Esophagus squamous epithelium (tissue), 5 donors: ENCODE data around the gene RASA3. TPM values are rescaled to one million over a fixed set of nuclear protein-coding genes. Genes with fewer than 3 reads are reported as not detected.

ENCODE experiments used
- DNase-seq: peaks from one replicate; lab custom pipeline; 2025; lab: John Stamatoyannopoulos, UW
- H3K27ac ChIP-seq, 4 donors: fragments of 200-600 bp; sonication (generic); one replicate each; pipeline ENCODE4 v1.5.1; 2016 to 2019; ENCODE audit warnings: mild to moderate bottlenecking in 1 of 4
- H3K27me3 ChIP-seq, 4 donors: fragments of 200-600 bp; sonication (generic); 1 replicate in 3 of 4; 2 replicates in 1 of 4; pipeline versions ENCODE4 v1.5.1 to v1.6.0; 2017 to 2021; ENCODE audit warnings: antibody characterized with exemption in 1 of 4
- H3K36me3 ChIP-seq, 3 donors: fragments of 200-600 bp; sonication (generic); one replicate each; pipeline ENCODE4 v1.5.1; 2016 to 2019
- H3K4me1 ChIP-seq, 3 donors: fragments of 200-600 bp; sonication (generic); one replicate each; pipeline ENCODE4 v1.5.1; 2017 to 2019
- H3K4me3 ChIP-seq, 4 donors: fragments of 200-600 bp; sonication (generic); 1 replicate in 3 of 4; 2 replicates in 1 of 4; pipeline ENCODE4 v1.5.1; 2016 to 2019; ENCODE audit warnings: mild to moderate bottlenecking in 2 of 4, moderate library complexity in 1 of 4
- H3K9me3 ChIP-seq, 3 donors: fragments of 200-600 bp; sonication (generic); one replicate each; pipeline ENCODE4 v1.5.1; 2016 to 2019
- POLR2A ChIP-seq, 4 donors: fragments of 450-650 bp; IDR thresholded peaks; one replicate each; pipeline ENCODE4 v1.6.1; 2017; ENCODE audit warnings: antibody characterized with exemption in 4 of 4, mild to moderate bottlenecking in 4 of 4, moderate library complexity in 3 of 4
- WGBS, 2 donors: methylation state at CpG; one replicate each; pipeline ENCODE4 v1.1.5; 2018; 5-methylcytosine and 5-hydroxymethylcytosine counted together
- intact Hi-C: fragments of 100-400 bp; cut with DNase I; formaldehyde crosslinking; loops from one replicate; pipeline ENCODE4 v1.15.0; 2022
- total RNA-seq, 4 donors: library from RNA; depleted of rRNA; stranded (reverse); fragments of >200 nt; gene quantifications; one replicate each; pipeline ENCODE4 v1.1.0, GENCODE V29; 2016
- TF ChIP-seq, protein P1 (sequence below), 6 experiments: fragments of 450-650 bp in 4 of 6; fragments of 200-600 bp in 2 of 6; sonication (generic) in 2 of 6; IDR thresholded peaks; one replicate each; pipeline ENCODE4 v1.5.1; 2016 to 2019; ENCODE audit warnings: antibody characterized with exemption in 6 of 6, mild to moderate bottlenecking in 4 of 6, moderate library complexity in 4 of 6
- donor health status: DM: yes; HTN: yes; CAD: no.

RASA3 gene
- total RNA-seq, 4 donors from 2014 or later, result 1.4 to 8.8 (median 3.1) TPM

DNA sequence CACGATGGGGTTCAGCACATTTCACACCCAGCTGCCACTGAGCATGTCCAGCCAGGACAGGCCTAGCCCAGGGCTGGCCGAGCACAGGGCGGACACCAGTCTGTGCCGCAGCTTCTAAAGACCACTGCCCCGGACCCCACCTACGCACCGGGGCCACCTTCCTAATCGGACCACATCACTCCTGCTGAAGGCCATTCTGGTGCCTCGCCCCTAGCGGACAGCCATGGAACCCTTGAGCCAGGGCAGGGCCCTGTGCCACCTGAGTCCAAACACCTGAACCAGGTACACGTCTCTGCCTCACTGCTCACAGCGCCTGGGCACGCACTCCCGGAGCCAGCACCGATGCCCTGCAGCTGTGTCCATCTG is 150.1 kb downstream of the RASA3 start:
- intact Hi-C loops, result no loop called here
- H3K27ac ChIP-seq, result no peak overlapping the region

DNA sequence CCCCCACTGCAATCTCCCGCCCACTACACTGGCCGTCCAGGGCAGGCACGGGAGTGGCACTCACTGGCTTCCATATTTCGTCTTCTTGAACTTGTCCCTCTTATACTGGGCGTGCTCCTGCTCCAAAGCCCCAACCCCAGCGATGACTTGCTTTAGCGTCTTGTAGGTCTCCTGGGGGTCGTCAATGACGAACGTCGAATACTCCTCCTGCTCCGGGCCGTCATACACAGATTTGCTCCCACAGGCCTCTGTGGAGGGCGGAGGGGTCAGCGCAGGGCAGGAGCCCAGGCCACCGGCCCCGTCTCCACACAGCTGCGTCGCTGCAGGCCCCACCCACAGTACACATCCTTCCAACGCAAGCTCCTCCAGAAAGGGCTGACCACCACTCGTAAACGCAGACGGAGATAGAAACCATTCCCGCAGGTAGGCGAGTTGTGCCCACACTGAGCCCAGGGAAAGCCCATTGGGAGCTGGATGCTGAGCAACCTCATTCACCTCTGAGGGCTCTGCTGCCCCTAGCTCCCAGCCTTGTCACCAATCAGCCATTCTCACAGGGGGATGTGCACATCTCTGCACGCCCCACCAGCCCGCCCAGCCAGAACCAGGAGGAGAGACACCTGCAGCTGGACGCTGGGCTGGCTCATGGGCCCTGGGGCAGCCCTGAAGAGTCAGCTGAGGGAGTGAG is 150.7 kb downstream of the RASA3 start:
- peaks cover 0 to 20% (median 9%) of the 10 kb centered on the region in 3 donors for H3K4me1 ChIP-seq
- no peaks in the 10 kb centered on the region for H3K9me3 ChIP-seq
- no peaks in the 10 kb centered on the region for H3K27me3 ChIP-seq
- WGBS, 2 donors, result 68 to 84% methylated on average over 12 to 14 of the region's 28 CpGs
- intact Hi-C loops, result no loop called here
- peaks cover 0 to 58% (median 0%) of the 10 kb centered on the region in 3 donors for H3K36me3 ChIP-seq
- no peak for DNase-seq
- TF ChIP-seq POLR2A (IDR thresholded peaks at IDR 0.05), result no peak
- TF ChIP-seq, protein P1, sequence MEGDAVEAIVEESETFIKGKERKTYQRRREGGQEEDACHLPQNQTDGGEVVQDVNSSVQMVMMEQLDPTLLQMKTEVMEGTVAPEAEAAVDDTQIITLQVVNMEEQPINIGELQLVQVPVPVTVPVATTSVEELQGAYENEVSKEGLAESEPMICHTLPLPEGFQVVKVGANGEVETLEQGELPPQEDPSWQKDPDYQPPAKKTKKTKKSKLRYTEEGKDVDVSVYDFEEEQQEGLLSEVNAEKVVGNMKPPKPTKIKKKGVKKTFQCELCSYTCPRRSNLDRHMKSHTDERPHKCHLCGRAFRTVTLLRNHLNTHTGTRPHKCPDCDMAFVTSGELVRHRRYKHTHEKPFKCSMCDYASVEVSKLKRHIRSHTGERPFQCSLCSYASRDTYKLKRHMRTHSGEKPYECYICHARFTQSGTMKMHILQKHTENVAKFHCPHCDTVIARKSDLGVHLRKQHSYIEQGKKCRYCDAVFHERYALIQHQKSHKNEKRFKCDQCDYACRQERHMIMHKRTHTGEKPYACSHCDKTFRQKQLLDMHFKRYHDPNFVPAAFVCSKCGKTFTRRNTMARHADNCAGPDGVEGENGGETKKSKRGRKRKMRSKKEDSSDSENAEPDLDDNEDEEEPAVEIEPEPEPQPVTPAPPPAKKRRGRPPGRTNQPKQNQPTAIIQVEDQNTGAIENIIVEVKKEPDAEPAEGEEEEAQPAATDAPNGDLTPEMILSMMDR (IDR thresholded peaks at IDR 0.05), result no peak
- no peak overlapping the region for H3K4me3 ChIP-seq
- H3K27ac ChIP-seq, result no peak overlapping the region

More for the DNA sequence above, 150.1 kb downstream of the RASA3 start:
- no peak for DNase-seq
- Histone ChIP-seq H3K36me3 (peaks cover 0 to 55% (median 0%) of the 10 kb centered on the region in 3 donors), H3K4me3 (no peak overlapping the region), H3K9me3 (no peaks in the 10 kb centered on the region), H3K4me1 (peaks cover 0 to 15% (median 9%) of the 10 kb centered on the region in 3 donors), H3K27me3 (no peaks in the 10 kb centered on the region)
- no peak for TF ChIP-seq POLR2A (IDR thresholded peaks at IDR 0.05)
- TF ChIP-seq, protein P1 (IDR thresholded peaks at IDR 0.05), result no peak
- WGBS, 2 donors, result 94 to 96% methylated on average over 6 to 10 of the region's 15 CpGs

DNA sequence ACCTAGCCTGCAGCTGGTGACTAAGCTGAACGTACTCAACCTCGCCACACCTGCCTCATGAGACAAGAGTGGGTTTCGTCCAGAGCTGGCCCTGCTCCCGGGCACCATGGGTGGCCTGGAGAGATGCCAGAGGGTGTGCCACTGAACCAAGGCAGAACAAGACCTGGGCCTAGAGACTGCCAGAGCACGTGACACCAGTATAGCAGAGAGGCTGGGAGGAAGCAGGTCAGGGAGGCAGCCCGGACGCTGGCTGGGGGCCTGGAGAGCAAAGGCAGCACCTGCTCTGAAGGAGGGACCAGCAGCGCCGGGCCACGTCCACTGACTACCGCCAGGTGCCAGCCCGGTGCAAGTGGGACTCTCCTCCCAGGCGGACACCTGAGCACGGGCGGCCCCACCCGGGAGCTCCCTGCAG is 151.2 kb downstream of the RASA3 start:
- H3K27me3 ChIP-seq, result no peaks in the 10 kb centered on the region
- no peak overlapping the region for H3K4me3 ChIP-seq
- intact Hi-C loops, result no loop called here
- no peak for DNase-seq
- TF ChIP-seq POLR2A (IDR thresholded peaks at IDR 0.05), result no peak
- TF ChIP-seq, protein P1 (IDR thresholded peaks at IDR 0.05), result peak in 1 of 6 experiments; percentile 6
- 21 to 57% methylated on average over 12 of the region's 16 CpGs for WGBS, 2 donors
- H3K27ac ChIP-seq, result no peak overlapping the region
- H3K9me3 ChIP-seq, result no peaks in the 10 kb centered on the region
- peaks cover 0 to 21% (median 9%) of the 10 kb centered on the region in 3 donors for H3K4me1 ChIP-seq
- H3K36me3 ChIP-seq, result peaks cover 0 to 58% (median 0%) of the 10 kb centered on the region in 3 donors

DNA sequence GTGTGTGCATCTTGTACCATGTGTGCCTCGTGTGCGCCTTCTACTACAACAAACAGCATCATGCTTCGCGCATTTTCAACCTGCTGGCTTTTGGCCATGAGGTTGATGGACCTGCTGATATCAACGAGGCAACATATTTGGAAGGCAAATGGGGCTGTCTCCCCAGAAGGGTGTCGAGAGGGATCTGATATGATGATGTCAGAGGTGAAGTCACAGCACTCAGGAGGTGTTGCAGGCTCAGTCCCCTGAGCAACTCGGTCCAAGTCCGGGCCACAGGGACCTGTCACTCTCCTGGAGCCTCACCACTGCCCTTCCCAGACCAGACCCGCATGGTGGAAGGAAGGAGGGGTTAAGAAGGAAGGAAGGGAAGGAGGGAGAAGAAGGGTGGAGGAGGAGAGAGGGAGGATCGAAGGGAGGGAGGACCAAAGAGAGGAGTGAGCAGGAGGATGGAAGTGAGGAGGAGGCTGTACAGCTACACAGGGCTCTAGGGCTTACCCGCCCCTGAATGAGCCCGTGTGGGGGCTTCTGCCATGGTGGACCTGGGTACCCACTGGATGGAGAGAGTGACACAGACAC is 151.8 kb downstream of the RASA3 start:
- peaks cover 0 to 21% (median 9%) of the 10 kb centered on the region in 3 donors for H3K4me1 ChIP-seq
- no peak for DNase-seq
- TF ChIP-seq POLR2A (IDR thresholded peaks at IDR 0.05), result no peak
- TF ChIP-seq, protein P1 (IDR thresholded peaks at IDR 0.05), result no peak
- H3K27me3 ChIP-seq, result no peaks in the 10 kb centered on the region
- H3K9me3 ChIP-seq, result no peaks in the 10 kb centered on the region
- H3K4me3 ChIP-seq, result no peak overlapping the region
- H3K36me3 ChIP-seq, result peaks cover 0 to 60% (median 0%) of the 10 kb centered on the region in 3 donors
- intact Hi-C loops, result no loop called here
- 69 to 77% methylated on average over 7 to 12 of the region's 12 CpGs for WGBS, 2 donors
- H3K27ac ChIP-seq, result no peak overlapping the region

DNA sequence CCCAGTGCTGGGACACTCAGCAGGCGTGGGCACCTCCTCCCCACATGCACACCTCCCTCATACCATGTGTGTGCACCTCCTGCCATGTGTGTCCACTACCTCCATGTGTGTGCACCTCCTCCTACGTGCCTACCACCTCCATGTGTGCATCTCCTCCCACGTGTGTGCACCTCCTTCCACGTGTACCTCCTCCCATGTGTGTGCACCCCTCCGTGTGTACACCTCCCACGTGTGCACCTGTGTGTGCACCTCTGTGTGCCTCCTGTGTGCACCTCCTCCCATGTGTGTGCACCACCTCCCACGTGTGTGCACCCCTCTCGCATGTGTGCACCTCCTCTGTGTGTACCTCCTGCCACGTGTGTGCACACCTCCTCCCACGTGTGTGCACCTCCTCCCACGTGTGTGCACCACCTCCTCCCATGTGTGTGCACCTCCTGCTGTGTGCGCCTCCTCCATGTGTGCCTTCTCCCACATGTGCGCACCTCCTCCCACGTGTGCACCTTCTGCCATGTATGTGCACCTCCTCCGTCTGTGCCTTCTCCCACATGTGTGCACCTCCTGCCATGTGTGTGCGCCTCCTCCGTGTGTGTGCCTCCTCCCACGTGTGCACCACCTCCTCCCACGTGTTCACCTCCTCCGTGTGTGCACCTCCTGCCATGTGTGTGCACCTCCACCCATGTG is 152.5 kb downstream of the RASA3 start:
- intact Hi-C loops, result no loop called here
- Histone ChIP-seq H3K9me3 (no peaks in the 10 kb centered on the region), H3K4me1 (peaks cover 0 to 21% (median 9%) of the 10 kb centered on the region in 3 donors), H3K36me3 (peaks cover 0 to 66% (median 0%) of the 10 kb centered on the region in 3 donors), H3K4me3 (no peak overlapping the region), H3K27me3 (no peaks in the 10 kb centered on the region), H3K27ac (no peak overlapping the region)
- DNase-seq, result no peak
- 88 to 91% methylated on average over 20 of the region's 20 CpGs for WGBS, 2 donors
- no peak for TF ChIP-seq POLR2A (IDR thresholded peaks at IDR 0.05)
- TF ChIP-seq, protein P1 (IDR thresholded peaks at IDR 0.05), result no peak
